GM19395 (cell line): ENCODE measurements around the gene ABCC6.
"Not testable (repeated sequence)": the region's sequence is repeated elsewhere in the genome, so short reads cannot be mapped to it uniquely, and the experiment has no call there.

Source experiments
- ATAC-seq: cut with Tn5 transposase; IDR thresholded peaks from one replicate; pipeline ENCODE4 v1.9.1; 2021; ENCODE audit warnings: mild to moderate bottlenecking, moderate library complexity; ENCODE audit not compliant: unreplicated experiment

ABCC6 gene

DNA sequence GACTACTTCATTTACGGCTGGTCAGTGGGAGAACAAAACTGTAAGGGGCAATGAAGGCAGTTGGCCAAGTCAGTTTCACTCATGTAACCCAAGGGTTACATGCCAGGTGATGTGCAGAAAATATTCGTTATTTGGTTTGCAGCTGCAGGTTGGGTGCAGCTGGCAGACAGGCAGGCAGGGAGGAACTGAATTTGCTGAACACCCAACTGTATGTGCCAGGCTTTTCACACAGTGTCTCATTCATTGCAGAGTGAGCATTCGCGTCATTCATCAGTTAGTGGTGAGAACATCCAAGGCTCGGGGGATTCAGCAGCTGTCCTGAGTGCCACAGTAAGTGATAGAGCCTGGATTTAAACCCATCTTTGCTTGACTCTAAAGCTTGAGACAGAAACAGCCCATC, 59.7 kb downstream of the ABCC6 start:
- no peak for ATAC-seq

DNA sequence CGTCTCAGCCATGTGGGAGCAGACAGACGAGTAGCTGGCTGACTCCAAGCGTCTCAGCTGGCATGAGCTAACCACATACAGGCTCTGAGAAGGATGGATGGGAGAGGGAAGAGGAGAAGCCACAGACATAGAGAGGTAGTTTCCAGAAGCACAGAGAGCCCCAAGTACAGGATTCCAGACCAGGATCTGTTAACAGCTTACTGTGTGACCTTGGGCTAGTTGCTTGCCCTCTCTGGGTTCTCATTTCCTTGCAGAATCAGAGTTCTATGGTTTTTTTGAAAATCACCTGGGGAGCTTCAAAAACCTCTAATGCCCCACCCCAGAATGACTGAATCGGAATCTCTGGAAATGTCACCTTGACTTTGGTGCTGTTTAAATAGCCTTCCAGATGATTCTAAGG, 60.2 kb downstream of the ABCC6 start:
- no peak for ATAC-seq

DNA sequence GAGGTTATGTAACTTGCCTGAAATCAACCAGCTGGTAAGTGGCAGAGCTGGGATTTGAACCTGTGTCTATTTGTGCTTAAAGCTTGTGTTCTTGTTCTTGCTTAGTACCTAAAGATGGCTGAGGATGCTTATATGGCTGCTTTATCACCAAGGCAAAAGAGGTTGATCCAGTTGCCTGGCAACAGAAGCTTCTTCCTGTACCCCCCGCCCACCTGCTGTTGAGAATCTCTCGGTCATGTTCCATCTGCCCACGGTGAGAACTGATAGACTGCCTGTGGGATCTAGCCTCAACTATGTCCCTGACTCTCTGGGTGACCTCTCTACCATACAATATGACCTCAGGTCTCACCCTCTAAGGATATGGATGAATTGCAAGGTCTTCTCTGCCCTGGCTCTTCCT, 60.7 kb downstream of the ABCC6 start:
- ATAC-seq: no peak

DNA sequence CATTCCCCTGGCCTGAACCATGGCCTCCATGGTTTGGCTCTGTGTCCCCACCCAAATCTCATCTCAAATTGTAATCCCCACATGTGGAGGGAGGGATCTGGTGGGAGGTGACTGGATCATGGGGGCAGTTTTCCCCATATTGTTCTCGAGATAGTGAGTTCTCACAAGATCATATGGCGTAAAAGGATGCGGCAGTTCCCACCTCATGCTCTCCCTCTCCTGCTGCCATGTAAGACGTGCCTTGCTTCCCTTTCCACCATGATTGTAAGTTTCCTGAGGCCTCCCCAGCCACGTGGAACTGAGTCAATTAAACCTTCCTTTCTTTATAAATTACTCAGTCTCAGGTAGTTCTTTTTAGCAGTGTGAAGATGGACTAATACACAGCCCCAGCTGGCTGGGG, 61.5 kb downstream of the ABCC6 start:
- not testable (repeated sequence) for ATAC-seq

DNA sequence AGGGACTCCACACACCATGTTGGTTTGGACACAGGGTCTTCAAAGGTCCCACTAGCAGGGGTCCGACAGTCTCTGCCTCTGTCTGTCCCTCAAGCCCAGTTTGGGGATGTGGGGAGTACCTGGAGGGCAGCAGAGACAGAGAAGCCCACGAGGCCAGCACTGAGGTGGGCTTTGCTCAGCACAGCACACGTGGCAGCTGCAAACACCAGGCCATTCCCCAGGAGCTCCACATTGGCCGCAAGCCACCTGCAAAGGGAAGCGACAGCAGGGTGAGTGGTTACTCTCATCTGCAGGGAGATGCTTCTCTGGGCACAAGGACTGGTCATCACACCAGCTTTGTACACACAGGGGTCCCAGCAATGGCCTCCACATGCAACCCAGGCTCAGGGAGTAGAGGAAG, 62.0 kb downstream of the ABCC6 start:
- ATAC-seq: no peak

DNA sequence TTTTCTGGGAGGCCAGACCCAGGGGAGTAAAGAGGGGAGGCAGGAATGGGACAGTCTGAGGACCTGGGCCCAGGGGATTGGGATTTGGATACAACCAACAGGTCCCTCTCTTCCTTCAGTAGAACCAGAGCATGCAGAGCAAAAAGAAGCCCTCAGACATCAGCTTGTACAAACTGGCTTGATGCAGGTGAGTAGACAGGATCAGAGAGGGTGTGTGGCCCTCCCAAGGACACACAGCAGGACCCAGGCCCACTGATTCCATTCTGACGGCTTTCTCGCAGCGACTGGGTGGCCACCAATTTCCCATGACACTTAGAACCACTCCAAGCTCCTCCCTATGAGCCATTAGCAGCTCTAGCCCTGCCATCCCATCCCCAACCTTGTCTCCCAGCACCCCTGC, 63.6 kb downstream of the ABCC6 start:
- ATAC-seq: no peak

DNA sequence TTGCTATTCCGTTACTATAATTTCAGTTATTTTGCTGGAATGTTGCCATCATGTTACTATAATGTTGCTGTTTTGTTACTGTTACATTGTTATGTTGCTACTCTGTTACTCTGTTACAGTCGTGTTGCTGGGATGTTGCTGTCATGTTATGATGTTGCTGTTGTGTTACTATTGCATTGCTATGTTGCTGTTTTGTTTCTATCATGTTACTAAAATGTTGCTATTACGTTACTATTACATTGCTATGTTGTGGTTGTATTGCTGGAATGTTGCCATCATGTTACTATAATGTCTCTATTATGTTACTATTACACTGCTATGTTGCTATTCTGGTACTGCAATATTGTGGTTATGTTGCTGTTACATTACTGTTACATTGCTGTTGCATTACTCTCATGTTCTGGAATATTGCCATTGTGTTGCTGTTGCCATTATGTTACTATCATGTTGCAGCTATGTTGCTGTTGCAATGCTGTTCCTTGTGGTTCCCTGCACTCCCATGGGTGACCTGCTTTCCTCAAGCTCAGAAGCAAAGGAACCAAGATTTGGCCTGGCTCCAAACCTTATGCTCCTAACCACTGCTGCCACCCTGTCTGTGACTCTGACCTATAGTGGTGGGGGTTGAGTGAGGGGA, 64.4 kb downstream of the ABCC6 start:
- no peak for ATAC-seq

DNA sequence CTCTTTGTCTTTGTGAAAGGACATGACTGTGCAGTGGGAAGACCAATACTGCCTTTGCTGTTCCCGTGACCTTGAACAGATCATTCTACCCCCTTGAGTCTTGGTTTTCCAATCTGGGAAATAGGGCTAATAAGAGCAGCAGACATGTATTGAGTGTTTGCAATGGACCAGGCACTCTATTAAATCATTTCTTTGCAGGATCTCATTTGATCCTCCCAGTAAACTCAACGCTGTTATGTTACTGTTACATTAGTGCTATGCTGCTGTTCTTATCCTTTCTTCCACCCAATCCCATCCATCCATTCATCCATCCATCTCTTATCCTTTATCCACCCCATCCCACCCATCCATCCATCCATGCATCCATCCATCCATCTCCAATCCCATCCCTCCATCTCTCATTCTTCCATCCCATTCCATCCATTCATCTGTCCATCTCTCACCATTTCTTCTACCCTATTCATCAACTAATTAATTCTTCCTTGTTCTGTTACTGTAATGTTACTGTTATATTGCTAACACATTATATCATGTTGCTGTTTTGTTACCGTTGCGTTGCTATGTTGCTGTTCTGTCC, 65.1 kb downstream of the ABCC6 start:
- no peak for ATAC-seq

DNA sequence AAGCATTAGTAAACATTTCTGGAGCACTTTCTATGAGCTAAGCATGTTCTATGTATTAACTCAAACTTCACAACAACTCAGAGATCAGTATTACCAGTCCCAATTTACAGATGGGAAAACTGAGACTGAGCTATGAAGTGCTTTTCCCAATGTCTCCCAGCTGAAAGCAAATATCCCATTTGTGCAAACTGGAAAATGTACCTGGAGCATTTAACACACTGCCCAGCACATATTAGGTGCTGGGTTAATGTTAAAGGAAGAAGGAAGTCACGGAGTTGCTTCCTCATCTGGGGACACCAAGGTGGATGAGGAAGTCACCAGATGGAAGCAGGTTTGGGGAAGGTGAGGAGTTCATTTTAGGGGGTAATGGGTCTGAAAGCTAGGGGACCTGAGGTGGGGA, 66.1 kb downstream of the ABCC6 start:
- no peak for ATAC-seq

DNA sequence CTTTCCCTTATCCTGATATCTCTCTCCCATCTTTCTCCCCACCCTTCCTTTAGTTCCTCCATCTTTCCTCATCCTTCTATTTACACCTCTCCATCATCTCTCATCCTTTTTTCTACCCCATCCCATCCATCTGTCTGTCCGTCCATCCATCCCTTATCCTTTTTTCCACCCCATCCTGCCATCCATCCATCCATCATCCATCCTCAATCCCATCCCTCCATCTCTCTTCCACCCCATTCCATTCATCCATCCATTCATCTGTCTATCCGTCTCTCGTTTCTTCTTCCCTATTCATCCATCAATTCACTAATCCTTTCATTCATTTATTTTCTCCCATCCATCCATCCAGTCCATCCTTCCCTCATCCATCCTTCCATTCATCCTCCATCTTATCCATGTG, 68.1 kb downstream of the ABCC6 start:
- no peak for ATAC-seq

DNA sequence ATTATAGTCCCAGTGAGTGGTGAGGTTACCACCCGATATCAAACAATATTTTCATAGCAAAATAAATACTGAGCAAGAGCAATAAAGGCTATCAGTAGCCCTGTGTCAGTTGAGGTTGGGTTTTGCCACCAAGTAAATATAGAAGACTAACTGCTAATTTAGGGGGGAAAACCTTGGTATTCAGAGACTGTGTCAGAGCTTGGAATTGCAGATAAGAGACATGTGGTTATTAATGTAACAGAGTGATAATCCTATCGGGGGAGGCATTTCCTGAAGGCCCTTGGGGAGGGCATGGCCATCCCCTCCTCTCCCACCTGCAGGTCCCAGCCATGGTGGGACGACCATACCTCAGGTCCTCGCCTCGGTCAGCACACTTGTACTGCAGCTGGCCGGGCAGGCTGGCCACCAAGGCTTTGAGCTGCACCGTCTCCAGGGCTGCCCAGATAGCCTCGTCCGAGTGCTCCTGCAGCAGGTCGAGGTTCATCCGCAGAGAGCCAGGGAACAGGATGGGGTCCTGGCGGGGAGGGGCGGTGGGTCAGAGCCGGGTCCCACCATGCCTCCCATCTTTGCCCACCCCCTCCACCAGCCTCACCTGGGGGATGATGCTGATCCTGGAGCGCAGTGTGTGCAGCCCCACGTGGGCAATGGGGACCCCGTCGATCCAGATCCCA, 68.9 kb downstream of the ABCC6 start:
- no peak for ATAC-seq

DNA sequence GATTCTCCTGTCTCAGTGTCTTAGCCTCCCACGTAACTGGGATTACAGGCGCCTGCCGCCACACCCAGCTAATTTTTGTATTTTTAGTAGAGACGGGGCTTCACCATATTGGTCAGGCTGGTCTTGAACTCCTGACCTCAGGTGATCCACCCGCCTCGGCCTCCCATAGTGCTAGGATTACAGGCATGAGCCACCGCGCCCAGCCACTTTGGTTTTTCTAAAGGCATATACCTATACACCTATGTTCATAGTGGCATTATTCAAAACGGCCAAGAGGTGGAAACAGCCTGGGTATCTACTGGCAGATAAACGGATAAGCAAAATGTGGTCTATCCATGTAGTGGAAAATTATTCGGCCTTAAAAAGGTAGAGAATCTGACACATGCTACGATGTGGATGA, 70.3 kb downstream of the ABCC6 start:
- ATAC-seq: not testable (repeated sequence)

DNA sequence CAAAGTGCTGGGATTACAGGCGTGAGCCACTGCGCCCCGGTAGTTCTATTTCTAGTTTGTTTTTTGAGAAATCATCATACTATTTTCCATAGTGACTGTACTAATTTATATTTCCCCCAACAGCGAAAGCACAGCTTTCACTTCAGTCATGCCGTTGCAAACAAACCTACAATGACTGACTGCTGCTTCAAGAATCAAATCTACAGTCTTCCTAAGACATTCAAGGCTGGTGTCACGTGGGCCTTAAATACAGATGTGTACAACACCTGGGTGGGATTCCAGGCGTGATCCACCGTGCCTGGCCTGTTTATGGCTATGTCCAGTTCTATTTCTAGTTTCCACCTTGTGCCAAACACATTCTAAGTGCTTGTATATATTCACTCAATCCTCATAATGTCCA, 72.0 kb downstream of the ABCC6 start:
- no peak for ATAC-seq

DNA sequence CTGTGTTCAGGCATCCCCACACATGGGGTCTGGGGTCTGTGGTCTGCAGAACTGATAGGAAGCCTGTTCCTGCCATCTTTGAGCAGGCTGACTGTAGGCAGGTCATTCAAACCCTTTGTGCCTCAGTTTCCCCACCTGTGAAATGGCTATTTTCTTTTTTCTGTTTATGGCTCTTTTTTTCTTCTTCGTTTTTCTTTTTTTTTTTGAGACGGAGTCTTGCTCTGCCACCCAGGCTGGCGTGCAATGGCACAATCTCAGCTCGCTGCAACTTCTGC, 72.5 kb downstream of the ABCC6 start:
- no peak for ATAC-seq

DNA sequence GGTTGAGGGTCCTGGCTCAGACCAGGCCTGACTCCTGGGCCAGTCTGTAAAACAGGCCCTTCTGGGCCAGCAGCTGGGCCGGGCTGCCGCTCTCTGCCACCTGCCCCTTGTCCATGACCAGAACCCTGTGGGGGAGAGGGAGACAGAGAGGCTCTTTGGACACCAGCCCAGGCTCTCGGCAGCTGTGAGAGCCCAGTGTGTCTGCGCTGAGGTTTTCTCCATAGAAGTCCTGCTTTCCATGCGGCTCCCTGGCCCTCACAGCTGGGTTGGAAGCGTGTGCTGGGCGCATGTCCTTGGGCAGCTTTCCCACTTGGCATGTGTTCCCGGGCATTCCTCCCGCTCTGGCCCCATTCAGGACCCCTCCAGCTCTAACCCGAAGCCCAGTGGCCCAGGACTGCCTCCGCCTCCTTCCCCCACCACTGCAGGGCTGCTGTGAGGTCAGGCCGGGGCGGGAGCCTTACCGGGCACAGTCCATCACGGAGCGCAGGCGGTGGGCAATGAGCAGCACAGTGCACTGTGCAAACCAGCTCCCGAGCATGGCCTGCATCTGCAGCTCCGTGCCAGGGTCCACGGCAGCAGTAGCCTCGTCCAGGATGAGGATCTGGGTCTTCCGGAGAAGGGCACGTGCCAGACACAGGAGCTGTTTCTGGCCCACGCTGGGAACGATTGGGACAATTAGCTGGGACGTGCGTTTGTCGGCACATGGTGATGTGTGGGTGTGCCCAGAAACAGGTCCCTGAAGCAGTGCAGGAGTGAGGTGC, 73.0 kb downstream of the ABCC6 start:
- no peak for ATAC-seq

DNA sequence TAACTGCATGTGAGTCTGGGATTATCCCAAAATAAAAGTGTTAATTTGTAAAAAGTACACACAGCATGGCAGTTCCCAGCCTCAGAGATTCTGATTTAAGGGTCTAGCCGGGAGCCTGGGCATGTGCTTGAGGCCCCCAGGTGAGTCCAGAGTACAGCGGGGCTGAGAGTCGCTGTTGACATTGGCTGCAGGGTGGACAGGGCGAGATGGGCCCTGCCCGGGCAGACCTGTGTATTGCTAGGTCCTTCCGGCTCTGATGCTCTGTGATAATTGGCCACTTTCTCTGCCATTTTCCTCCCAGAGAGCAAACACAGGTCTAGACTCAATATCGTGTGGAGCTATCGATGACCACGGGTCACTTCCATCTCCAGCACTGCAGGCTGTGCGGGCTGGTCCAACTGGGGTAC, 73.6 kb downstream of the ABCC6 start:
- no peak for ATAC-seq

DNA sequence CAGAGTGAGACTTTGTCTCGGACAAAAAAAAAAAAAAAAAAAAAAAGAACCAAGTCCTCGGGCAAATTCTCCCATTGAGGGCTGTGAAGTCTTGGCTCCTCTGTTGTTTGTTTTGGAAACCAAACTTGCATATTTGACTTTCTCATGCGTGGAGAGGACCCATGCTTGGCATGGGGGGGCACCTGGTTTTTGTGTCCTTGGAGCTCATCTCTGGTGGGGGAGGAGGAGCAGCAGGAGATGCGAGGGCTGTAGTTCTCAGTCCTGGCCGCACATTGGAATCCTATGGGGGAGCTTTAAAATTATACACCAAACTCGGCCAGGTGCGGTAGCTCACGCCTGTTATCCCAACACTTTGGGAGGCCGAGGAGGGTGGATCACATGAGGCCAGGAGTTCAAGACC, 74.5 kb downstream of the ABCC6 start:
- no peak for ATAC-seq

DNA sequence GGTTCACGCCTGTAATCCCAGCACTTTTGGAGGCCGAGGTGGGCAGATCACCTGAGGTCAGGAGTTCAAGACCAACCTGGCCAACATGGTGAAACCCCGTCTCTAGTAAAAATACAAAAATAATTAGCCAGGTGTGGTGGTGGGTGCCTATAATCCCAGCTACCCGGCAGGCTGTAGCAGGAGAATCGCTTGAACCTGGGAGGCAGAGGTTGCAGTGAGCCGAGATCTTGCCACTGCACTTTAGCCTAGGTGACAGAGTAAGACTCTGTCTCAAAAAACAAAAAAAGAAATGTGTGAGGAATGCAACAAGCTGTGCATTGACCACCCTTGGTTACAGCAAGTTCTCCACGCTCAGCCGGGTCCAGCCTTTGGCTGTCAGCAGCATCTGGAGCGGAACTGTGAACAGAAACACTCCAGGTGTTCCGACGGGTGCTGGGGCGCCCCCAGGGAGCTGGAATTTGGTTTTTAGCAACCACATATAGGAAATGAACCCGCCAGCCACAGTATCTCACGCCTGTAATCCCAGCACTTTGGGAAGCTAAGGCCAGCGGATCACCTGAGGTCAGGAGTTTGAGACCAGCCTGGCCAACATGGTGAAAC, 75.2 kb downstream of the ABCC6 start:
- not testable (repeated sequence) for ATAC-seq

DNA sequence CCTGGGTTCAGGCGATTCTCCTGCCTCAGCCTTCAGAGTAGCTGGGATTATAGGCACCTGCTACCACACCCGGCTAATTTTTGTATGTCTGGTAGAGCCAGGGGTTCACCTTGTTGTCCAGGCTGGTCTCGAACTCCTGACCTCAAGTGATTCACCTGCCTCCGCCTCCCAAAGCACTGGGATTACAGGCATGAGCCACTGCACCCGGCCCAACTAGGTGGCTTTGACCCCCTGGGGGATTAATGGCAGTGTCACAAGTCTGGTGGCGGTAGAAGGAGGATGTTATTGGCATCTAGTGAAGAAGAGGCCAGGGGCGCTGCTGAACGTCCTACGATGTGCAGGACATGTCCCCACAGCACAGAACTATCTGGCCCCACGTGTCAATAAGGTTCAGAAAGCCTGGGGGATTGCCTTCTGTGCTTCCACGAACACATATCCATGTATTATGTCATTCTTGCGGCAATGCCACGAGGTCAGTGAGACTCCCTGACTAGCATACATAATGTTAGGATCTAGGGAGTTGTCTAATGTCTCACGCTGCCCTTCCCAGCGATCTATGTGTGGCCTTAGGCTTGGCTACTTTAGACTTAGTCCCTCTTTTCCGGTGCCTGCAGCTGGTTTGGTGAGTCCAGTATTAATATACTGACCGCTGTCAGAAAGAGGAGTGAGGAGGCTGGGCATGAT, 75.8 kb downstream of the ABCC6 start:
- ATAC-seq: no peak

DNA sequence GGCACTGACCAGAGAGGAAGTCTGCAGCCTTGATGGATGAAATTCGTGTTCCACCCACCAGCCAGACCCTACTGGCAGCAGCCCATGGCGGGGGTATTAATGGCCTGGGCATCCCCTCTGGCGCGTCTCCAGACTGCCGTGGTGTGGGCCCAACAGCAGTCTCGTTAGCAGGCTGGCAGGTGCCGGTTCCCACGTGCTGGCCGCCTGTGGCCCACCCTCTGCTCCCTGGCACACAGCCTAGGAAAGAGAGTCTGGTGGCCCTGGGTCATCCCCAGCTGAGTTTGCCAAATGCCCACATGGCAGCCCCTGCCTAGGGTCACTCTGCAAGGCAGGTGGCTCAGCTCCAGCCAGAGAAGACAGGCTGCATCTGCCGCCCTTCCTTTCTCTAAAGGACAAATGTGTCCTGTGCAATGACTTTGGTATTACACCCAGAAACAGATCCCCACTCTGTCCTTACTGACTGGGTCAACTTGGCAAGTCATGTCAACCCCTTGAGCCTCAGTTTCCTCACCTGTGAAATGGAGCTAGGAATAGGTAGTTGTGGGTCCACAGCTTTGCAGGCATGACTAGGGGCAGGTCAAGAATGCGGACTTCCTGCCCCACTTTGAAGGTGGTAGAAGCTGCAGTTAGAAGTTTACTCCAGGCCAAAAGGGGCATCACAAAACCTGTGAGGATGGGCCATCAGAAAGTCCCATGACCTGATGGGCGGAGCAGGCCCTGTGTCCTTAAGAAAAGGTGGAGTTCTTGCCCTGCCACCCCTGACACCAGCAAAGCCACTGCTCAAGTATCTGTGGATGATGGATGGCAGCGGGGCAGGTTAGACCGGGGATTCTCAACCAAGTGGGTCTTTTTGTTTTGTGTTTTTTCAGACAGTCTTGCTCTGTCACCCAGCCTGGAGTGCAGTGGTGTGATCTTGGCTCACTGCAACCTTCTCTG, 76.6 kb downstream of the ABCC6 start:
- no peak for ATAC-seq
